Measurements from ENCODE around the gene POU6F1.

Gene POU6F1

GRCh38 chr12:51150777-51151176 lies 67.1 kb downstream of the POU6F1 start:
- no peak for DNase-seq

GRCh38 chr12:51147309-51147708 lies 70.6 kb downstream of the POU6F1 start:
- no peak for DNase-seq

- no peak for DNase-seq
Observed at GRCh38 chr12:51139292-51139844, 78.5 kb downstream of the POU6F1 start.

All from NCI-H524 (cell line).